ENCODE results near the gene ZNF804A. TPM values are rescaled to one million over a fixed set of nuclear protein-coding genes. Genes with fewer than 3 reads are reported as not detected.

The ZNF804A gene
- total and polyA plus RNA-seq, 2 donors: 0.05 to 0.09 TPM

- peaks cover 23 to 41% of the 10 kb centered on the region in 2 donors for H3K27me3 ChIP-seq (ENCODE audit: control insufficient read depth in 2 of 2, insufficient read depth in 1 of 2, low read length in 1 of 2)
- no peak for DNase-seq (ENCODE audit: low read depth in 6 of 9, low spot score in 9 of 9)
These were observed 934 bp downstream of the ZNF804A start for GRCh38 chr2:184599054-184599871.

DNA sequence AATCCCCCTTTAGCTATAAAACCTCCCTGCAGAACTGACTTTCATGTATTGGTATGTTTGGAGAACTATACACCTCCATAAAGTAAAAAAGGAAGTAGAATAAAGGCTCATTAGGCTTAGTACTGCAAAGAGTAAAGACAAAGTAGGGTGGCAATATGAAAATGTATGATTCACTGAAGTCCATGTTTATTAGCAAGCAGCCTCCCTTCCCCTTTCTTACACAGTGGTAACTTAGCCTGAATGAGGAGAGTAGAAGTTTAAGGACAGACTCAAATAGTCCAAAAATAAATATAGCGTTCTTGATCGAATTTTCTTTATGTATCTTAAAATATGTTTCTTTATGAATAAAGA lies 1.5 kb downstream of the ZNF804A start:
- Histone ChIP-seq H3K9me3 (ENCODE audit: control insufficient read depth in 2 of 2, insufficient read depth in 1 of 2, low read length in 1 of 2) (no peaks in the 10 kb centered on the region), H3K36me3 (ENCODE audit: control insufficient read depth in 2 of 2, insufficient read depth in 2 of 2, low read length in 1 of 2) (no peaks in the 10 kb centered on the region), H3K4me3 (ENCODE audit: low read length in 2 of 2) (no peak overlapping the region), H3K4me1 (ENCODE audit: control insufficient read depth in 2 of 2, insufficient read depth in 2 of 2, low read length in 2 of 2) (peaks cover 0 to 3% of the 10 kb centered on the region in 2 donors), H3K27me3 (ENCODE audit: control insufficient read depth in 2 of 2, insufficient read depth in 1 of 2, low read length in 1 of 2) (peaks cover 23 to 41% of the 10 kb centered on the region in 2 donors), H3K27ac (ENCODE audit: low read depth in 1 of 2, low read length in 1 of 2) (no peak overlapping the region)
- DNase-seq (ENCODE audit: low read depth in 6 of 9, low spot score in 9 of 9): no peak
- WGBS: 82% methylated on average over 2 of the region's 2 CpGs

More at GRCh38 chr2:184599054-184599871, 934 bp downstream of the ZNF804A start:
- WGBS: 37% methylated on average over 7 of the region's 7 CpGs
- Histone ChIP-seq H3K9me3 (ENCODE audit: control insufficient read depth in 2 of 2, insufficient read depth in 1 of 2, low read length in 1 of 2) (no peaks in the 10 kb centered on the region), H3K36me3 (ENCODE audit: control insufficient read depth in 2 of 2, insufficient read depth in 2 of 2, low read length in 1 of 2) (no peaks in the 10 kb centered on the region), H3K4me3 (ENCODE audit: low read length in 2 of 2) (no peak overlapping the region), H3K27ac (ENCODE audit: low read depth in 1 of 2, low read length in 1 of 2) (no peak overlapping the region), H3K4me1 (ENCODE audit: control insufficient read depth in 2 of 2, insufficient read depth in 2 of 2, low read length in 2 of 2) (peaks cover 0 to 3% of the 10 kb centered on the region in 2 donors)

DNA sequence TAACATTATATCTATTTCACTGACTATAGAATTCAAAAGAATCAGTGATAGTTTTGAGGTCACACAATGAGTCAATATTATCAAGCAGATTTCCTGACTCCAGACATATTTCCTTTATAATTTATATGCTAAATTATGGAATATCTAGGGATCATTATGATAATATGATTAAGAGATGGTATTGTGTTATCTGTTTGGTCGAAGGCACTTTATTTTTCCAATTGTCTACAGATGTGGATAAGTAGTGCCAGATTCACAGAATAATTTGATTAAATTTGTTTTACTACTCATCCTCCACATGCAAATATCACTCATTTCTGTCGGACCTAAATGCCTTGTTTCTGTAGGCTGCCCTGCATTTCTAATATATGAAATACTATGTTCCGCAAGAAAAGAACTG lies 4.4 kb downstream of the ZNF804A start:
- H3K4me1 ChIP-seq (ENCODE audit: control insufficient read depth in 2 of 2, insufficient read depth in 2 of 2, low read length in 2 of 2): no peaks in the 10 kb centered on the region
- no peak overlapping the region for H3K4me3 ChIP-seq (ENCODE audit: low read length in 2 of 2)
- H3K36me3 ChIP-seq (ENCODE audit: control insufficient read depth in 2 of 2, insufficient read depth in 2 of 2, low read length in 1 of 2): no peaks in the 10 kb centered on the region
- 94% methylated on average over 3 of the region's 3 CpGs for WGBS
- H3K27ac ChIP-seq (ENCODE audit: low read depth in 1 of 2, low read length in 1 of 2): no peak overlapping the region
- no peaks in the 10 kb centered on the region for H3K9me3 ChIP-seq (ENCODE audit: control insufficient read depth in 2 of 2, insufficient read depth in 1 of 2, low read length in 1 of 2)
- DNase-seq (ENCODE audit: low read depth in 6 of 9, low spot score in 9 of 9): no peak
- H3K27me3 ChIP-seq (ENCODE audit: control insufficient read depth in 2 of 2, insufficient read depth in 1 of 2, low read length in 1 of 2): peaks cover 15 to 27% of the 10 kb centered on the region in 2 donors

GRCh38 chr2:184610891-184611290 lies 12.6 kb downstream of the ZNF804A start:
- DNase-seq (ENCODE audit: low read depth in 6 of 9, low spot score in 9 of 9): no peak
- H3K4me1 ChIP-seq (ENCODE audit: control insufficient read depth in 2 of 2, insufficient read depth in 2 of 2, low read length in 2 of 2): no peaks in the 10 kb centered on the region
- H3K27ac ChIP-seq (ENCODE audit: low read depth in 1 of 2, low read length in 1 of 2): no peak overlapping the region
- no peaks in the 10 kb centered on the region for H3K27me3 ChIP-seq (ENCODE audit: control insufficient read depth in 2 of 2, insufficient read depth in 1 of 2, low read length in 1 of 2)
- no peaks in the 10 kb centered on the region for H3K9me3 ChIP-seq (ENCODE audit: control insufficient read depth in 2 of 2, insufficient read depth in 1 of 2, low read length in 1 of 2)
- H3K4me3 ChIP-seq (ENCODE audit: low read length in 2 of 2): no peak overlapping the region
- no peaks in the 10 kb centered on the region for H3K36me3 ChIP-seq (ENCODE audit: control insufficient read depth in 2 of 2, insufficient read depth in 2 of 2, low read length in 1 of 2)

DNA sequence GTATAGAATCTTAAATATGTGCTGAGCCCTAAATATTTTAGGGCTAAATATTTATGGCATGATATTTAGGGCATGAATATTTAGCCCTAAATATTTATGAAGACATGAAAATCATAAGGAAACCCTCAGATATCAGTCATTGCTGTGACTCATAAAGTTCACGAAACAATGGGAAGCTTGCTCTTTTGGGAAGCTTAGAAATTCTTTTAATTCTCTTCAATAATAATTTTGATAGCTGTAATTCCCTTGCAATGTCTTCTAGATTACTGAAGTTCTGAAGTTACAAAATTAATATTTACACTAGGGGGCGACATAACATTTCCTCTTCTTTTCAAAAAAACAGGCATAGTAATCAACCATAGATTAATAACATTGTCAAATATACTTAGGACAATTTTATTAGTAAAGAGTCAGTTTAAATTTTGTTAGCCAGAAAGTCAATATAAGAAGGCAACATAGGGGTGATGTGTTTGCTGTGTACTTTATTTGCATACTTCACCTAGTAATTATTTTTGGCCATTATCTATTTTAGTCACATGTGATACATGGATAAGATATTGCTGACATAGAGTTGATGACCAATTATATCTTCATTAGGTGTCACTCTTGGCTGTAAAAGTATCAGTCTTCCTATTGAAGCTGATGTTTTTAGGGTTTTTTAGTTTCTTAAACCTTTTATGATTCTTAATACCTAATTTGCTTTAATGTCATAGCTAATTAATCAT lies 13.2 kb downstream of the ZNF804A start:
- Histone ChIP-seq H3K4me3 (ENCODE audit: low read length in 2 of 2) (no peak overlapping the region), H3K27ac (ENCODE audit: low read depth in 1 of 2, low read length in 1 of 2) (no peak overlapping the region), H3K9me3 (ENCODE audit: control insufficient read depth in 2 of 2, insufficient read depth in 1 of 2, low read length in 1 of 2) (no peaks in the 10 kb centered on the region), H3K4me1 (ENCODE audit: control insufficient read depth in 2 of 2, insufficient read depth in 2 of 2, low read length in 2 of 2) (no peaks in the 10 kb centered on the region), H3K36me3 (ENCODE audit: control insufficient read depth in 2 of 2, insufficient read depth in 2 of 2, low read length in 1 of 2) (no peaks in the 10 kb centered on the region), H3K27me3 (ENCODE audit: control insufficient read depth in 2 of 2, insufficient read depth in 1 of 2, low read length in 1 of 2) (no peaks in the 10 kb centered on the region)
- 50% methylated on average over 2 of the region's 2 CpGs for WGBS
- peak in 1 of 9 donors; percentile 2 for DNase-seq (ENCODE audit: low read depth in 6 of 9, low spot score in 9 of 9)

GRCh38 chr2:184620367-184620766 lies 22.0 kb downstream of the ZNF804A start:
- no peaks in the 10 kb centered on the region for H3K4me1 ChIP-seq (ENCODE audit: control insufficient read depth in 2 of 2, insufficient read depth in 2 of 2, low read length in 2 of 2)
- no peak for DNase-seq (ENCODE audit: low read depth in 6 of 9, low spot score in 9 of 9)
- 81% methylated on average over 1 of the region's 1 CpG for WGBS
- H3K4me3 ChIP-seq (ENCODE audit: low read length in 2 of 2): no peak overlapping the region
- no peak overlapping the region for H3K27ac ChIP-seq (ENCODE audit: low read depth in 1 of 2, low read length in 1 of 2)
- H3K36me3 ChIP-seq (ENCODE audit: control insufficient read depth in 2 of 2, insufficient read depth in 2 of 2, low read length in 1 of 2): no peaks in the 10 kb centered on the region
- H3K9me3 ChIP-seq (ENCODE audit: control insufficient read depth in 2 of 2, insufficient read depth in 1 of 2, low read length in 1 of 2): no peaks in the 10 kb centered on the region
- H3K27me3 ChIP-seq (ENCODE audit: control insufficient read depth in 2 of 2, insufficient read depth in 1 of 2, low read length in 1 of 2): no peaks in the 10 kb centered on the region

- no peak for DNase-seq (ENCODE audit: low read depth in 6 of 9, low spot score in 9 of 9)
- H3K27ac ChIP-seq (ENCODE audit: low read depth in 1 of 2, low read length in 1 of 2): no peak overlapping the region
- H3K9me3 ChIP-seq (ENCODE audit: control insufficient read depth in 2 of 2, insufficient read depth in 1 of 2, low read length in 1 of 2): no peaks in the 10 kb centered on the region
- H3K4me1 ChIP-seq (ENCODE audit: control insufficient read depth in 2 of 2, insufficient read depth in 2 of 2, low read length in 2 of 2): no peaks in the 10 kb centered on the region
- no peaks in the 10 kb centered on the region for H3K27me3 ChIP-seq (ENCODE audit: control insufficient read depth in 2 of 2, insufficient read depth in 1 of 2, low read length in 1 of 2)
- H3K4me3 ChIP-seq (ENCODE audit: low read length in 2 of 2): no peak overlapping the region
- H3K36me3 ChIP-seq (ENCODE audit: control insufficient read depth in 2 of 2, insufficient read depth in 2 of 2, low read length in 1 of 2): no peaks in the 10 kb centered on the region
These were observed 26.0 kb downstream of the ZNF804A start for GRCh38 chr2:184624311-184624710.

GRCh38 chr2:184628051-184628450 lies 29.7 kb downstream of the ZNF804A start:
- Histone ChIP-seq H3K27me3 (ENCODE audit: control insufficient read depth in 2 of 2, insufficient read depth in 1 of 2, low read length in 1 of 2) (no peaks in the 10 kb centered on the region), H3K4me1 (ENCODE audit: control insufficient read depth in 2 of 2, insufficient read depth in 2 of 2, low read length in 2 of 2) (no peaks in the 10 kb centered on the region), H3K4me3 (ENCODE audit: low read length in 2 of 2) (no peak overlapping the region), H3K36me3 (ENCODE audit: control insufficient read depth in 2 of 2, insufficient read depth in 2 of 2, low read length in 1 of 2) (no peaks in the 10 kb centered on the region), H3K27ac (ENCODE audit: low read depth in 1 of 2, low read length in 1 of 2) (no peak overlapping the region), H3K9me3 (ENCODE audit: control insufficient read depth in 2 of 2, insufficient read depth in 1 of 2, low read length in 1 of 2) (no peaks in the 10 kb centered on the region)
- 80% methylated on average over 7 of the region's 7 CpGs for WGBS
- no peak for DNase-seq (ENCODE audit: low read depth in 6 of 9, low spot score in 9 of 9)

GRCh38 chr2:184633726-184634125 lies 35.4 kb downstream of the ZNF804A start:
- Histone ChIP-seq H3K36me3 (ENCODE audit: control insufficient read depth in 2 of 2, insufficient read depth in 2 of 2, low read length in 1 of 2) (no peaks in the 10 kb centered on the region), H3K27me3 (ENCODE audit: control insufficient read depth in 2 of 2, insufficient read depth in 1 of 2, low read length in 1 of 2) (no peaks in the 10 kb centered on the region), H3K27ac (ENCODE audit: low read depth in 1 of 2, low read length in 1 of 2) (no peak overlapping the region), H3K4me1 (ENCODE audit: control insufficient read depth in 2 of 2, insufficient read depth in 2 of 2, low read length in 2 of 2) (no peaks in the 10 kb centered on the region), H3K9me3 (ENCODE audit: control insufficient read depth in 2 of 2, insufficient read depth in 1 of 2, low read length in 1 of 2) (no peaks in the 10 kb centered on the region), H3K4me3 (ENCODE audit: low read length in 2 of 2) (no peak overlapping the region)
- no peak for DNase-seq (ENCODE audit: low read depth in 6 of 9, low spot score in 9 of 9)

Measured in thymus (tissue), 11 donors.